Measurements from ENCODE around the gene CRYBG1.

DNA sequence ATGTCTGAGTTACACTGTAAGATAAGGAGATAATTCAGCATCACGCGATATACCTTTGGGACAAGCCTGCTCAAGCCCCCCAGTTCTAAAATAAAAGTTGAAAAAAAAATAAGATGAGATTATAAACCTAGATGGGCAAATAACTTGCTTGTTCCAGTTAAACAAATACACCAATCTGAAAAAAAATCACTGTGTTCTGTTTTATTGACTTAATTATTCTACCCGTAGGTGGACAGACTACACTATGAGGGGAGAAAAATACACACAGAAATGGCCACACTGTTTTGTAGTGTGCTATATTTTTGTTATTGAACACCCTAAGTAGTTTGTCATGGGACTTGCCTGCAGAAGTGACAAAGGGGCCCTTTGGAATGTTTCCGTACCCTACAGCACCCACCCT lies 70.9 kb downstream of the CRYBG1 start:
- TF ChIP-seq, protein P1, sequence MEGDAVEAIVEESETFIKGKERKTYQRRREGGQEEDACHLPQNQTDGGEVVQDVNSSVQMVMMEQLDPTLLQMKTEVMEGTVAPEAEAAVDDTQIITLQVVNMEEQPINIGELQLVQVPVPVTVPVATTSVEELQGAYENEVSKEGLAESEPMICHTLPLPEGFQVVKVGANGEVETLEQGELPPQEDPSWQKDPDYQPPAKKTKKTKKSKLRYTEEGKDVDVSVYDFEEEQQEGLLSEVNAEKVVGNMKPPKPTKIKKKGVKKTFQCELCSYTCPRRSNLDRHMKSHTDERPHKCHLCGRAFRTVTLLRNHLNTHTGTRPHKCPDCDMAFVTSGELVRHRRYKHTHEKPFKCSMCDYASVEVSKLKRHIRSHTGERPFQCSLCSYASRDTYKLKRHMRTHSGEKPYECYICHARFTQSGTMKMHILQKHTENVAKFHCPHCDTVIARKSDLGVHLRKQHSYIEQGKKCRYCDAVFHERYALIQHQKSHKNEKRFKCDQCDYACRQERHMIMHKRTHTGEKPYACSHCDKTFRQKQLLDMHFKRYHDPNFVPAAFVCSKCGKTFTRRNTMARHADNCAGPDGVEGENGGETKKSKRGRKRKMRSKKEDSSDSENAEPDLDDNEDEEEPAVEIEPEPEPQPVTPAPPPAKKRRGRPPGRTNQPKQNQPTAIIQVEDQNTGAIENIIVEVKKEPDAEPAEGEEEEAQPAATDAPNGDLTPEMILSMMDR (IDR thresholded peaks at IDR 0.05): no peak
- TF ChIP-seq POLR2A (IDR thresholded peaks at IDR 0.05): no peak

Data from body of pancreas (tissue), 4 donors.